Thymus (tissue), 11 donors: ENCODE data around the gene STIMATE. TPM values are rescaled to one million over a fixed set of nuclear protein-coding genes. Genes with fewer than 3 reads are reported as not detected.

Source experiments
- DNase-seq, 9 donors: peaks; one replicate each; pipeline ENCODE4 v3.0.0-alpha.2; 2013; ENCODE audit warnings: low spot score in 9 of 9, low read depth in 6 of 9, missing footprints in 1 of 9
- H3K27ac ChIP-seq, 2 donors: one replicate each; pipeline ENCODE4 v1.5.1; 2013; ENCODE audit warnings: control low read depth in 1 of 2, low read depth in 1 of 2, low read length in 1 of 2, mild to moderate bottlenecking in 1 of 2, moderate library complexity in 1 of 2
- H3K27me3 ChIP-seq, 2 donors: one replicate each; pipeline ENCODE4 v1.5.1; 2013; ENCODE audit warnings: low read length in 1 of 2; ENCODE audit not compliant: control insufficient read depth in 2 of 2, insufficient read depth in 1 of 2
- H3K36me3 ChIP-seq, 2 donors: one replicate each; pipeline ENCODE4 v1.5.1; 2013; ENCODE audit warnings: low read length in 1 of 2, mild to moderate bottlenecking in 1 of 2, moderate library complexity in 1 of 2; ENCODE audit not compliant: control insufficient read depth in 2 of 2, insufficient read depth in 2 of 2
- H3K4me1 ChIP-seq, 2 donors: one replicate each; pipeline ENCODE4 v1.5.1; 2013; ENCODE audit warnings: low read length in 2 of 2; ENCODE audit not compliant: control insufficient read depth in 2 of 2, insufficient read depth in 2 of 2
- H3K4me3 ChIP-seq, 2 donors: one replicate each; pipeline ENCODE4 v1.5.1; 2013; ENCODE audit warnings: low read length in 2 of 2, control low read depth in 1 of 2, mild to moderate bottlenecking in 1 of 2
- H3K9me3 ChIP-seq, 2 donors: one replicate each; pipeline ENCODE4 v1.5.1; 2013; ENCODE audit warnings: low read length in 1 of 2, mild to moderate bottlenecking in 1 of 2; ENCODE audit not compliant: control insufficient read depth in 2 of 2, insufficient read depth in 1 of 2
- WGBS: extraction: QIAGEN DNeasy Blood & Tissue Kit; methylation state at CpG from one replicate; pipeline ENCODE4 v1.1.7; 2013; 5-methylcytosine and 5-hydroxymethylcytosine counted together
- polyA plus RNA-seq: library from polyadenylated mRNA; stranded (reverse); fragments of 200-250 nt; gene quantifications from one replicate; pipeline ENCODE4 v1.2.3, GENCODE V29; 2013
- total RNA-seq: library from RNA; stranded (reverse); fragments of 120-200 nt; gene quantifications from one replicate; pipeline ENCODE4 v1.2.4, GENCODE V29; 2013
- donor health status: healthy.

Gene STIMATE
- total and polyA plus RNA-seq, 2 donors = 7.5 to 9.2 TPM

DNA sequence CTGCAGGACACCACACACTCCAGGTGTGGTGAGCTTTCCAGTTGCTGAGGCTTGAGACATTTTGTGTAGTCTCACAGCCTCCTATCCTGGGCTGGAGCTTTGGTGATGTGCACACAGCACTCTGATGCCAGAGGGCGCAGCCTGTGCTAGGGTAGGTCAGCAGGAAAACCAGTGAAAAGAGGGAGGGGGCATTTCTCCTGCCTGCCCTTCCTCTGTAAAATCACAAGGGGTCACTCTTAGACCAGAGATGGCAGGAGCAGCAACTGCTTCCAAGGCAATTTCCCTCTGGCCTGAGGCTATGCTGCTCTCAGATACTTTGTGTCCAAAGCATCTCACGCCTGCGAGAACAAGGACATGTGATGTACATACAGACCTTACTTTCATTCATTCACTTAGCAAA is 46.0 kb downstream of the STIMATE start:
- H3K4me3 ChIP-seq = no peak overlapping the region
- 95% methylated on average over 3 of the region's 3 CpGs for WGBS
- peaks cover 2 to 45% of the 10 kb centered on the region in 2 donors for H3K4me1 ChIP-seq
- H3K27me3 ChIP-seq = no peaks in the 10 kb centered on the region
- peaks cover 0 to 3% of the 10 kb centered on the region in 2 donors for H3K9me3 ChIP-seq
- H3K36me3 ChIP-seq = peaks cover 60 to 74% of the 10 kb centered on the region in 2 donors
- peak in 3 of 9 donors; percentile 21 to 59 (median 38) for DNase-seq
- no peak overlapping the region for H3K27ac ChIP-seq

DNA sequence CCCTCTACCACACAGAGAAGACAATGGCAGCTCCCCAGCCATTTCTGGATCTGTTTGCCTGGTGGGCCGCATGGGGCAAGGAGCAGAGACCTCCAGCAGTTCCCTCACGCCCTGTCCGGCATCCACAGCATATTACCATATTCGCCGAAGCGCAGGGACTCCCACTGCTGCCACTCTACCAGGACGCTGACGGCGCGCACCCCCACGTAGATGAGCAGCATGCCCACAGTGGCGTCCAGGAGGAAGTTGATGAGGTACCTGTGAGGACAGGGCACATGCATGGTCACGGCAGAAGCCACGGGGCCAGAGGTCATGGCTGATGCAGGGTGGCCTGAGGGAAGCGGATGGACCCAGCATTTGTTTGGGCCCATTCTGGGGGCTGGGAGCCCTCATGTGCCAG is 47.7 kb downstream of the STIMATE start:
- whole genome bisulfite sequencing = 98% methylated on average over 15 of the region's 15 CpGs
- H3K9me3 ChIP-seq = peaks cover 0 to 3% of the 10 kb centered on the region in 2 donors
- DNase-seq = no peak
- H3K36me3 ChIP-seq = peaks cover 60 to 66% of the 10 kb centered on the region in 2 donors
- H3K27ac ChIP-seq = no peak overlapping the region
- H3K4me1 ChIP-seq = peaks cover 7 to 62% of the 10 kb centered on the region in 2 donors
- H3K4me3 ChIP-seq = no peak overlapping the region
- no peaks in the 10 kb centered on the region for H3K27me3 ChIP-seq

DNA sequence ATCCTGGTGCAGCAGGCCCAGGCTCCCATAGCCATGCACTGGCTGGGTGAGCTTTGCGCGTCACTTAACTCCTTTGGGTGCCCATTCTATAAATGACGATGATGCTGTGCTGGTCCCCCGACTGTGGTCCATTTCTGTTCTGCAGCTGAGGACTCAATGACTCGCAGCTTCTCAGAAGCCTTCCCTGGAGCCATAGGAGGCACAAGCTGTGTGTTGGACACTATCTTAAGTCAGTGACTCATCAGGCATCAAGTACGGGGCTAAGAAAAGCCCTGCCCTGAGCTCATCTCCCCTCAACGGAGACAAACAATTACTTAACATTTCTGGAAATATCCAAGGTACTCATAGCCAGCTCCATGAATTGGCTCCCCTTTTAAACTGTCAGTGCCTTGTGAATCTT is 48.7 kb downstream of the STIMATE start:
- Histone ChIP-seq H3K4me1 (peaks cover 9 to 72% of the 10 kb centered on the region in 2 donors), H3K36me3 (peaks cover 60 to 63% of the 10 kb centered on the region in 2 donors), H3K27ac (no peak overlapping the region), H3K4me3 (no peak overlapping the region), H3K9me3 (peaks cover 0 to 3% of the 10 kb centered on the region in 2 donors), H3K27me3 (no peaks in the 10 kb centered on the region)
- no peak for DNase-seq
- WGBS = 95% methylated on average over 7 of the region's 7 CpGs

- peaks cover 0 to 3% of the 10 kb centered on the region in 2 donors for H3K9me3 ChIP-seq
- no peaks in the 10 kb centered on the region for H3K27me3 ChIP-seq
- 96% methylated on average over 7 of the region's 7 CpGs for WGBS
- no peak for DNase-seq
- no peak overlapping the region for H3K27ac ChIP-seq
- H3K36me3 ChIP-seq = peaks cover 57 to 63% of the 10 kb centered on the region in 2 donors
- H3K4me3 ChIP-seq = no peak overlapping the region
- peaks cover 9 to 81% of the 10 kb centered on the region in 2 donors for H3K4me1 ChIP-seq
Observed at GRCh38 chr3:52847726-52848125, 49.6 kb downstream of the STIMATE start.

GRCh38 chr3:52847241-52847640 is 50.1 kb downstream of the STIMATE start:
- Histone ChIP-seq H3K27ac (peak overlapping the region in 1 of 2 donors; percentile 92), H3K4me3 (no peak overlapping the region), H3K27me3 (no peaks in the 10 kb centered on the region), H3K36me3 (peaks cover 57 to 64% of the 10 kb centered on the region in 2 donors), H3K4me1 (peaks cover 12 to 86% of the 10 kb centered on the region in 2 donors), H3K9me3 (peaks cover 0 to 3% of the 10 kb centered on the region in 2 donors)
- DNase-seq = no peak
- 88% methylated on average over 6 of the region's 6 CpGs for WGBS

DNA sequence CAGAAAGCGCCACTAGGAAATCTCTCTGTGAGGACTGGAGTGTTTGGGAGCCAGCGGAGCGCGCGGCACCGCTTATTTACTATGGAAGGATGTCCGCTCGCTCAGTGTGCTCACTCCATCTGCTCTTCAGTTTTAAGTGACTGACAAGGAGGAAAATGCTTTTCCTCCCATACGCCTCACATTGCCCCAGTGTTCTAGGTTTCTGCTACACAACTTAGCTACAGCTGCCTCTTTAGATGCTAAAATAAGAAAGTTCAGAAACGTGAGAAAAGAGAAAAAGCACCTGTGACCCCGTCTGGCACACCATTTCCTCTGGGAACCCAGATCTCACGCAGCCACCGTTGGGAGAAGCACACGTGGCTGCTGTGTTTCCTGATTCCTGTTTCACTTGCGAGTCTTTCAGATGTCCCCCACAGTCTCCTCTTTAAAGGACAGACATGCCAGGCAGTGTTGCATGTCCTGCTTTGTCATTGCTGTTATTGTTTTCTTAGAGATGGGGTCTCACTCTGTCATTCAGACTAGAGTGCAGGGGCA is 50.8 kb downstream of the STIMATE start:
- Histone ChIP-seq H3K9me3 (peaks cover 0 to 3% of the 10 kb centered on the region in 2 donors), H3K4me3 (no peak overlapping the region), H3K4me1 (peaks cover 14 to 88% of the 10 kb centered on the region in 2 donors), H3K36me3 (peaks cover 53 to 64% of the 10 kb centered on the region in 2 donors), H3K27me3 (no peaks in the 10 kb centered on the region), H3K27ac (peak overlapping the region in 1 of 2 donors; percentile 92)
- DNase-seq = peak in 1 of 9 donors; percentile 53
- WGBS = 51% methylated on average over 15 of the region's 15 CpGs

DNA sequence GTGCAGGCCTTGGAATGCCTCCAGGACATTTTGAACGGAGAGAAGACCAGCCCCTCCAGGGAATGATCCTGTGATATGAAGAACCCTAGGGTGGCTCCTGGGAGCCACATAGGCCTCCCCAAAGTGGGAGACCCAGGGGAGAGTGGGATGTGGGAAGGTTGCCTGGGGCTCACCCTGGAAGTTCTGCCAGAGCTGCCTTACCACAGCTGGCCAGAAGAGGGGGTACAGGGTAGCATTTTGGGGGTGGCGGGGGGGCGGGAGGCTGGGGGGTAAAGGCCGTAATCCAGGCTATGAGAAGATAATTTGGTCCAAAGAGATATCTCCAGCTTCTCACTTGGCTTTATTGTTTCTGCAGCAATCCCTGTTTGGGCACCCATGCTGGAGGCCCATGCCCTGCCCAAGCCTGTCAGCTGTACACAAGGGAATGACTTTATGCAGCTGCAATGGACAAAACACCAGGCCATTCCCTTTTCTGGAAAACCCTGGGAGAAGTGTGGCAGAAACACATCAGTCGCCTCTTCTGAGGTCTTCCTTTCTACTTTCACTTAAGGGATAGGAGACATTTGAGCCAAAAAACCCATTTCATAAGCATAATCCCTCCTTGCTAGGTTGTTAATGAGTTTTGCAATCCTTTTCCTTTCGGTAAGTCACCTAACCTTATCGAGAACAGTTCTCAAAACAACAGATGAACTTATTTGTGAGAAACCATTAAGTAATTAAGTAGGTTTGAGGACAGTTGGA is 51.5 kb downstream of the STIMATE start:
- H3K4me3 ChIP-seq = no peak overlapping the region
- no peaks in the 10 kb centered on the region for H3K27me3 ChIP-seq
- H3K27ac ChIP-seq = peak overlapping the region in 1 of 2 donors; percentile 92
- peaks cover 14 to 90% of the 10 kb centered on the region in 2 donors for H3K4me1 ChIP-seq
- peaks cover 53 to 66% of the 10 kb centered on the region in 2 donors for H3K36me3 ChIP-seq
- peaks cover 0 to 5% of the 10 kb centered on the region in 2 donors for H3K9me3 ChIP-seq
- 93% methylated on average over 7 of the region's 7 CpGs for WGBS
- no peak for DNase-seq

DNA sequence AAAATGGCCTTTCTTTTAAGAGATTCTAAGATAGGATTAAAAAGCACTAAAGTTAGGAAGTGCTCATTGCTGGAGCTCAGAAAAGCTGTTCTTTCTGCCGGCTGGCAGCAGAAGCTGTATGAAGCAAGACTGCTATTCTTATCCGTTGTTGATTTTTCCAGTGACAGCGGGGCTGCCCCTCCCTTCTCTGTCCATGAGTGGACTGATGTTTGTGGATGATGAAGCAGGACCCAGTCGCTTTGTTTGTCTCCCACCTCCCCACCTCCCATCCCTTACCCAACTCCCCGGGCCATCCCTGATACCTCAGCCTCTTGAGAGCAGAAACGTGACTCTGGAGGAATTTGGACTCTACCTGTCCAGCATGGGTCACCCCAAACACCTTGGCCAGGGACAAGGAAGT is 52.2 kb downstream of the STIMATE start:
- peak overlapping the region in 1 of 2 donors; percentile 92 for H3K27ac ChIP-seq
- H3K4me1 ChIP-seq = peaks cover 14 to 97% of the 10 kb centered on the region in 2 donors
- 85% methylated on average over 6 of the region's 6 CpGs for whole genome bisulfite sequencing
- DNase-seq = no peak
- H3K4me3 ChIP-seq = no peak overlapping the region
- H3K9me3 ChIP-seq = peaks cover 0 to 5% of the 10 kb centered on the region in 2 donors
- H3K27me3 ChIP-seq = no peaks in the 10 kb centered on the region
- H3K36me3 ChIP-seq = peaks cover 51 to 63% of the 10 kb centered on the region in 2 donors

GRCh38 chr3:52844290-52844975 is 52.9 kb downstream of the STIMATE start:
- peaks cover 14 to 99% of the 10 kb centered on the region in 2 donors for H3K4me1 ChIP-seq
- peaks cover 0 to 5% of the 10 kb centered on the region in 2 donors for H3K9me3 ChIP-seq
- peaks cover 49 to 61% of the 10 kb centered on the region in 2 donors for H3K36me3 ChIP-seq
- DNase-seq = no peak
- peak overlapping the region in 1 of 2 donors; percentile 92 for H3K27ac ChIP-seq
- 86% methylated on average over 18 of the region's 18 CpGs for WGBS
- no peaks in the 10 kb centered on the region for H3K27me3 ChIP-seq
- H3K4me3 ChIP-seq = no peak overlapping the region
